Ascending aorta (tissue), 2 donors: ENCODE data around the gene SLC29A3. TPM values are rescaled to one million over a fixed set of nuclear protein-coding genes. Genes with fewer than 3 reads are reported as not detected.
A peak's percentile ranks its signal among the peaks of the same experiment; 100 is the strongest.

Experiments used
- DNase-seq, 2 donors: peaks; one replicate each; pipeline ENCODE4 v3.0.0-alpha.2; 2019; ENCODE audit warnings: low spot score in 2 of 2
- H3K27ac ChIP-seq, 2 donors: fragments of 200-600 bp; sonication (generic); one replicate each; pipeline ENCODE4 v1.5.1; 2016 to 2017; ENCODE audit warnings: mild to moderate bottlenecking in 1 of 2
- H3K27me3 ChIP-seq: fragments of 200-600 bp; sonication (generic); one replicate; pipeline ENCODE4 v1.5.1; 2017
- H3K36me3 ChIP-seq, 2 donors: fragments of 200-600 bp; sonication (generic); one replicate each; pipeline ENCODE4 v1.5.1; 2016
- H3K4me1 ChIP-seq, 2 donors: fragments of 200-600 bp; sonication (generic); one replicate each; pipeline ENCODE4 v1.5.1; 2016 to 2017; ENCODE audit warnings: mild to moderate bottlenecking in 1 of 2
- H3K4me3 ChIP-seq, 2 donors: fragments of 200-600 bp; sonication (generic); one replicate each; pipeline ENCODE4 v1.5.1; 2016 to 2017; ENCODE audit warnings: mild to moderate bottlenecking in 1 of 2
- H3K9me3 ChIP-seq, 2 donors: fragments of 200-600 bp; sonication (generic); one replicate each; pipeline ENCODE4 v1.5.1; 2016
- intact Hi-C: fragments of 100-400 bp; cut with DNase I; formaldehyde crosslinking; loops from one replicate; pipeline ENCODE4 v1.15.1; 2023
- total RNA-seq: library from RNA; depleted of rRNA; stranded (reverse); fragments of >200 nt; gene quantifications from one replicate; pipeline ENCODE4 v1.1.0, GENCODE V29; 2016
- TF ChIP-seq, protein P1 (sequence below), 3 experiments: fragments of 200-600 bp in 2 of 3; fragments of 450-650 bp in 1 of 3; sonication (generic) in 2 of 3; IDR thresholded peaks; one replicate each; pipeline ENCODE4 v1.5.1; 2016 to 2019; ENCODE audit warnings: antibody characterized with exemption in 3 of 3, mild to moderate bottlenecking in 1 of 3, moderate library complexity in 1 of 3

The SLC29A3 gene
- total RNA-seq, 1 donor from 2014 or later, result 0.64 TPM

DNA sequence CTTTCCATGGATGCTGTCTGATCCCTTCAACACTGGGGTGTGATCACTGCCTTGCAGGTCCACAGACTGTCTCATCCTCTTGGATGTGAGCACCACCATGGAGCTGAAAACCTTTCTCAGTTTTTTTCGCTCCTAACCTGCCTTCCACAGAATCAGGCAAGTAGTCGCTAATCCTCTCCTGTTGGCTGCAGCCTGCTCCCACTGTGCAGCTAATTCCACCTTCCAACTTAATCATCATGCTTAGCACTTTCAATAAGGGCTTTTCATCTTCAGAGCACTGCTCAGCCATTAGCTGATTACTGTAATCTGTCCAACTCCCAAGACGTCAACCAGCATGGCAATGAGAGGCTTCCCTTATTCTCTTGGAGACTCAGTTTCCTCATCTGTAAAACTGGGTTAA, 62.6 kb downstream of the SLC29A3 start:
- Histone ChIP-seq H3K4me3 (no peak overlapping the region), H3K27me3 (no peaks in the 10 kb centered on the region), H3K27ac (no peak overlapping the region), H3K4me1 (peaks cover 0 to 3% of the 10 kb centered on the region in 2 donors), H3K9me3 (no peaks in the 10 kb centered on the region), H3K36me3 (no peaks in the 10 kb centered on the region)
- intact Hi-C loops, result loop anchor here (5.0 kb wide), 1 partner anchor 431 kb away; no protein-coding TSS in a partner anchor
- DNase-seq, result no peak
- TF ChIP-seq, protein P1, sequence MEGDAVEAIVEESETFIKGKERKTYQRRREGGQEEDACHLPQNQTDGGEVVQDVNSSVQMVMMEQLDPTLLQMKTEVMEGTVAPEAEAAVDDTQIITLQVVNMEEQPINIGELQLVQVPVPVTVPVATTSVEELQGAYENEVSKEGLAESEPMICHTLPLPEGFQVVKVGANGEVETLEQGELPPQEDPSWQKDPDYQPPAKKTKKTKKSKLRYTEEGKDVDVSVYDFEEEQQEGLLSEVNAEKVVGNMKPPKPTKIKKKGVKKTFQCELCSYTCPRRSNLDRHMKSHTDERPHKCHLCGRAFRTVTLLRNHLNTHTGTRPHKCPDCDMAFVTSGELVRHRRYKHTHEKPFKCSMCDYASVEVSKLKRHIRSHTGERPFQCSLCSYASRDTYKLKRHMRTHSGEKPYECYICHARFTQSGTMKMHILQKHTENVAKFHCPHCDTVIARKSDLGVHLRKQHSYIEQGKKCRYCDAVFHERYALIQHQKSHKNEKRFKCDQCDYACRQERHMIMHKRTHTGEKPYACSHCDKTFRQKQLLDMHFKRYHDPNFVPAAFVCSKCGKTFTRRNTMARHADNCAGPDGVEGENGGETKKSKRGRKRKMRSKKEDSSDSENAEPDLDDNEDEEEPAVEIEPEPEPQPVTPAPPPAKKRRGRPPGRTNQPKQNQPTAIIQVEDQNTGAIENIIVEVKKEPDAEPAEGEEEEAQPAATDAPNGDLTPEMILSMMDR (IDR thresholded peaks at IDR 0.05), result no peak

DNA sequence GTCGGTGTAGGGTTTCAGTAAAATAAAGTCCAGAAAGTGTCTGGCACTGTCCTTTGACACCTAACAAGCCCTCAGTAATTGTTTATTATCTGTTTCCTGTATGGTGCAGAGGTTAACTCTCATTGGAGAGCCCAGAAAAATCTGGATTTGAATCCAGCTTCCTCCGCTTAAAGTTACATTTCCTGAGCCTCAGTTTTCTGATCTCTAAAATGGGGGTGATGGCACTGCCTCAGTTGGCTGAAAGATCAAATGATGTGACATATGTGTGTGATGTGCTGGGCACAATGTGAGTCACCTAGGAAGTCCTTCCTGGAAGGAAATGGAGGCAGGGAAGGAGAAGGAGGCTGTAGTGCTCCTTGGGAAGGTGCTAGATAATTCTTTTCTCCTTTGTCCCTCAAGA, 63.0 kb downstream of the SLC29A3 start:
- intact Hi-C loops, result loop anchor here (5.0 kb wide), 1 partner anchor 430 kb away; no protein-coding TSS in a partner anchor
- TF ChIP-seq, protein P1 (IDR thresholded peaks at IDR 0.05), result no peak
- Histone ChIP-seq H3K4me3 (no peak overlapping the region), H3K4me1 (peaks cover 0 to 3% of the 10 kb centered on the region in 2 donors), H3K27me3 (no peaks in the 10 kb centered on the region), H3K27ac (no peak overlapping the region), H3K36me3 (no peaks in the 10 kb centered on the region), H3K9me3 (no peaks in the 10 kb centered on the region)
- no peak for DNase-seq

DNA sequence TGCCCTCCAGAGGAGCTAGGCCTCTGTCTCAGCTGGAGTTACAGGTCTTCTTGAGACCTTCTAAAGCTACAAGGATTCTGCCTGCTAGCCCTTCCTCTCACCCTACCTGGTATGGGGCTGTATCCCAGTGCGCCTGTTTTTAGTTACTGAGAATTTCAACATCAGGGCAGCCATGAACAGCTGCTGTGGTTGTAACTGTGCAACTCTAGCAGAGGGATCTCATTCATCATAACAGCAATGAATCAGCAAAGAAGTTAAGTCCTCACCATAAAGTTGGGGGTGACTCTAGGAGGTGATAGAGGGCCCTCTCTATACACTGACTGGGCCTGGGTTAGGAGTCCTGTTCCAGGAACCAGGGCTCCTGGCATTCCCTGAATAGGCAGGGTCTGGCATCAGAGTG, 63.7 kb downstream of the SLC29A3 start:
- DNase-seq, result no peak
- H3K27me3 ChIP-seq, result no peaks in the 10 kb centered on the region
- H3K4me1 ChIP-seq, result peaks cover 0 to 2% of the 10 kb centered on the region in 2 donors
- TF ChIP-seq, protein P1 (IDR thresholded peaks at IDR 0.05), result no peak
- no peaks in the 10 kb centered on the region for H3K9me3 ChIP-seq
- no peaks in the 10 kb centered on the region for H3K36me3 ChIP-seq
- H3K27ac ChIP-seq, result no peak overlapping the region
- H3K4me3 ChIP-seq, result no peak overlapping the region
- intact Hi-C loops, result loop anchor here (5.0 kb wide), 1 partner anchor 430 kb away; no protein-coding TSS in a partner anchor

DNA sequence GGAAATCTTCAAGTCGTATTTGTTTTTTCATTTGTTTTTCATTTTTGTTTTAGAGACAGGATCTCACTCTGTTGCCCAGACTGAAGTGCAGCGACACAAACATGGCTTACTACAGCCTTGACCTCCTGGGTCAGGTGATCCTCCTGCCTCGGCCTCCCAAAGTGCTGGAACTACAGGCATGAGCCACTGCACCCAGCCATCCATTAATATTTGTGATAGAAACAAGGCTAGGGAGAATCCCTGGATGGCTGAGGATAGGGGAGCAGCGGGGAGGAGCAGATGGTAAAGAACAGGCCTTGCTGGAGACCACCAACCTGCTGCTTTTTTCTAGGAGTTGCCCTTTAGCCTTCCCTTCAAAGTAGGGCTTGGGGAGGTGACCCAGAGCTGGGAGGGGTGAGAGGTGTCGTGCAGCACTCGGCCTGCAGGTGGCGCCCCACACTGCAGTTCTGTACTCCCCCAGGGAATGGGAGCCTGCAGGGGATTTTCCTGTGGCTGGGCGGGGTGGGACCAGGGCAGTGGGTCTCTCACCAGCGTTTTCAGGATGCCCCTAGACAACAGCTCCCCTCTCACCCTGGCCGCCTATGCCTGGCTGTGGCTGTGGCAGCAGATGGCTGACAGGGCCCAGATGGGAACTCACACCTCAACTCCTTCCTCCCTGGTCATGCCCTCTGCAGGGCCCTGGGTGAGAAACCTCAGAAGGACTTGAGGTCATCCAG, 65.1 kb downstream of the SLC29A3 start:
- no peaks in the 10 kb centered on the region for H3K4me1 ChIP-seq
- no peaks in the 10 kb centered on the region for H3K36me3 ChIP-seq
- H3K4me3 ChIP-seq, result no peak overlapping the region
- no peak overlapping the region for H3K27ac ChIP-seq
- H3K9me3 ChIP-seq, result no peaks in the 10 kb centered on the region
- peak in 1 of 2 donors; percentile 79 for DNase-seq
- intact Hi-C loops, result loop anchor here (1.0 to 5.0 kb wide), 3 partner anchors 186 to 428 kb away; no protein-coding TSS in a partner anchor
- TF ChIP-seq, protein P1 (IDR thresholded peaks at IDR 0.05), result peak; percentile 84 to 91 (median 90)
- no peaks in the 10 kb centered on the region for H3K27me3 ChIP-seq

DNA sequence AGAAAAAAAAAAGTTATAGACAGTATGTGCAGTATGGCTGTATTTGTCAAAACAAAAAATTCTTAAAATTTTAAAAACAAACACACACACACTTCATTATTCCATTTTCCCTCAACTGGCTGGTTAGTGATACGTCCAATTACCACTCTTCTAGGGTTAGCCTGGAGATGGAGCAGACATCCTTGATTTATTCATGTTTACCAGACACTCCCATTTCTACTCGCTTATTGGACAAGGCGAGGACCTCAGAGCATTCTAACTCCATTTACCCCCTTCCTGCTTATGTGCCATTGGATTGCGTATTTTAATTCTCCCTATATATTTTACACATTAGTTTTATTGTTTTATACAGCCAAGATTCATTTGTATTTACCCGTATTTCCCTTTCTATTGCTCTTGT, 69.1 kb downstream of the SLC29A3 start:
- H3K27ac ChIP-seq, result no peak overlapping the region
- no peaks in the 10 kb centered on the region for H3K27me3 ChIP-seq
- TF ChIP-seq, protein P1 (IDR thresholded peaks at IDR 0.05), result no peak
- no peak for DNase-seq
- intact Hi-C loops, result no loop called here
- no peaks in the 10 kb centered on the region for H3K36me3 ChIP-seq
- H3K9me3 ChIP-seq, result no peaks in the 10 kb centered on the region
- no peaks in the 10 kb centered on the region for H3K4me1 ChIP-seq
- H3K4me3 ChIP-seq, result no peak overlapping the region
